OCI-LY1 (cell line): ENCODE measurements around the gene ADGRG2.

Source experiments
- EZH2 ChIP-seq: fragments of 200-600 bp; sonication (generic), shearing (Covaris generic); IDR thresholded peaks from 2 replicates; pipeline ENCODE4 v1.8.0; 2017; ENCODE audit warnings: borderline replicate concordance, mixed run types, mild to moderate bottlenecking, antibody characterized with exemption, low read length, moderate library complexity, mixed read lengths
- TF ChIP-seq, protein P1 (sequence below): fragments of 200-600 bp; sonication (generic), shearing (Covaris generic); IDR thresholded peaks from 2 replicates; pipeline ENCODE4 v1.5.1; 2017; ENCODE audit warnings: mild to moderate bottlenecking, antibody characterized with exemption, low read length, moderate library complexity, mixed read lengths

DNA sequence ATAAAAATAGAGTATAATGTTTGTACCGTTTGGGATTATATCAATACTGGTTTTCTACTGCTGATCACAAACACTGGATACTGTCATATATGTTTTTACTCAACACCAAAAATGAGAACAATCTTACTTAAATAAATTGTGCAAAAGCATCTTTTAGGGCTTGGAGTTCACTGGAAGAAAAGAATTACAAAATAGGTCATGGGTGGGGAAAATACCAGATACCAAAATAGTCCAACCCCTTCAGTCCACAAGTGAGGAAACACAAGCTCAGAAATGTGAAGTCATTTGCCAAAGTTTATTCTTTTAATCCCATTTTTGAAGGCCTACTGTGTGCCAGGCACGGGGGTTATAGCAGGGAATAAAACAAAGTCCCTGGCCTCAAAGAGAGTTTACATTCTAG lies 64.4 kb downstream of the ADGRG2 start:
- TF ChIP-seq, protein P1, sequence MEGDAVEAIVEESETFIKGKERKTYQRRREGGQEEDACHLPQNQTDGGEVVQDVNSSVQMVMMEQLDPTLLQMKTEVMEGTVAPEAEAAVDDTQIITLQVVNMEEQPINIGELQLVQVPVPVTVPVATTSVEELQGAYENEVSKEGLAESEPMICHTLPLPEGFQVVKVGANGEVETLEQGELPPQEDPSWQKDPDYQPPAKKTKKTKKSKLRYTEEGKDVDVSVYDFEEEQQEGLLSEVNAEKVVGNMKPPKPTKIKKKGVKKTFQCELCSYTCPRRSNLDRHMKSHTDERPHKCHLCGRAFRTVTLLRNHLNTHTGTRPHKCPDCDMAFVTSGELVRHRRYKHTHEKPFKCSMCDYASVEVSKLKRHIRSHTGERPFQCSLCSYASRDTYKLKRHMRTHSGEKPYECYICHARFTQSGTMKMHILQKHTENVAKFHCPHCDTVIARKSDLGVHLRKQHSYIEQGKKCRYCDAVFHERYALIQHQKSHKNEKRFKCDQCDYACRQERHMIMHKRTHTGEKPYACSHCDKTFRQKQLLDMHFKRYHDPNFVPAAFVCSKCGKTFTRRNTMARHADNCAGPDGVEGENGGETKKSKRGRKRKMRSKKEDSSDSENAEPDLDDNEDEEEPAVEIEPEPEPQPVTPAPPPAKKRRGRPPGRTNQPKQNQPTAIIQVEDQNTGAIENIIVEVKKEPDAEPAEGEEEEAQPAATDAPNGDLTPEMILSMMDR = no peak
- no peak for TF ChIP-seq EZH2
